Astrocyte (in vitro differentiated cells and primary cell): ENCODE results near the gene EVA1C. TPM values are rescaled to one million over a fixed set of nuclear protein-coding genes. Genes with fewer than 3 reads are reported as not detected.
A peak's percentile ranks its signal among the peaks of the same experiment; 100 is the strongest.

Experiments
- DNase-seq: peaks from one replicate; pipeline ENCODE4 v3.0.0-alpha.2; 2010; ENCODE audit warnings: low read depth
- FAIRE-seq: peaks from 2 replicates; lab custom pipeline; 2011; peaks lifted over from hg19 to GRCh38; lab: Jason Lieb, UNC
- H2AFZ ChIP-seq: 2 replicates; pipeline ENCODE4 v1.6.0; 2012; ENCODE audit warnings: low read depth, low read length, inconsistent platforms
- H3K27ac ChIP-seq: 2 replicates; pipeline ENCODE4 v1.5.1; 2011; ENCODE audit warnings: low read depth, low read length, inconsistent platforms
- H3K27me3 ChIP-seq: 2 replicates; pipeline ENCODE4 v1.6.0; 2011; ENCODE audit warnings: low read length, inconsistent platforms; ENCODE audit not compliant: insufficient read depth
- H3K36me3 ChIP-seq: 2 replicates; pipeline ENCODE4 v1.5.1; 2011; ENCODE audit warnings: low read length, inconsistent platforms; ENCODE audit not compliant: insufficient read depth
- H3K4me1 ChIP-seq: 2 replicates; pipeline ENCODE4 v1.5.1; 2011; ENCODE audit warnings: low read length, inconsistent platforms; ENCODE audit not compliant: insufficient read depth
- H3K4me2 ChIP-seq: 2 replicates; pipeline ENCODE4 v1.6.0; 2012; ENCODE audit warnings: low read length, inconsistent platforms
- H3K4me3 ChIP-seq: 2 replicates; pipeline ENCODE4 v1.5.1; 2011; ENCODE audit warnings: low read depth, mild to moderate bottlenecking, low read length, inconsistent platforms; ENCODE audit not compliant: insufficient read depth
- H3K79me2 ChIP-seq: 2 replicates; pipeline ENCODE4 v1.6.0; 2012; ENCODE audit warnings: mild to moderate bottlenecking, low read length, inconsistent platforms; ENCODE audit not compliant: insufficient read depth
- H3K9ac ChIP-seq: 2 replicates; pipeline ENCODE4 v1.6.0; 2012; ENCODE audit warnings: mild to moderate bottlenecking, low read length, inconsistent platforms
- H3K9me3 ChIP-seq: 2 replicates; pipeline ENCODE4 v1.5.1; 2012; ENCODE audit warnings: low read depth, mild to moderate bottlenecking, low read length, inconsistent platforms; ENCODE audit not compliant: insufficient read depth
- H4K20me1 ChIP-seq: 2 replicates; pipeline ENCODE4 v1.6.0; 2012; ENCODE audit warnings: low read length, inconsistent platforms; ENCODE audit not compliant: insufficient read depth
- H3K27ac Mint-ChIP-seq: one replicate; pipeline ENCODE4 v1.8.0; 2021; ENCODE audit warnings: mild to moderate bottlenecking, mixed read lengths; ENCODE audit not compliant: unreplicated experiment
- H3K27me3 Mint-ChIP-seq: one replicate; pipeline ENCODE4 v1.8.0; 2021; ENCODE audit warnings: low read depth, mixed read lengths; ENCODE audit not compliant: unreplicated experiment
- H3K36me3 Mint-ChIP-seq: one replicate; pipeline ENCODE4 v1.8.0; 2021; ENCODE audit warnings: low read depth, mixed read lengths; ENCODE audit not compliant: unreplicated experiment
- H3K4me1 Mint-ChIP-seq: one replicate; pipeline ENCODE4 v1.8.0; 2021; ENCODE audit warnings: low read depth, mixed read lengths; ENCODE audit not compliant: unreplicated experiment
- H3K4me3 Mint-ChIP-seq: one replicate; pipeline ENCODE4 v1.8.0; 2021; ENCODE audit warnings: mild to moderate bottlenecking, moderate library complexity, mixed read lengths; ENCODE audit not compliant: unreplicated experiment
- H3K9me3 Mint-ChIP-seq: one replicate; pipeline ENCODE4 v1.8.0; 2021; ENCODE audit warnings: mild to moderate bottlenecking, mixed read lengths; ENCODE audit not compliant: unreplicated experiment
- CTCF ChIP-seq: IDR thresholded peaks from 2 replicates; pipeline ENCODE4 v1.5.1; 2011; ENCODE audit warnings: low read depth, mild to moderate bottlenecking, inconsistent platforms, low read length, moderate library complexity; ENCODE audit not compliant: insufficient read depth
- EZH2 ChIP-seq: IDR thresholded peaks from 2 replicates; pipeline ENCODE4 v1.6.1; 2012; ENCODE audit warnings: mild to moderate bottlenecking, low read length, inconsistent platforms; ENCODE audit not compliant: insufficient read depth
- total RNA-seq: library from RNA; stranded (reverse); gene quantifications from 2 replicates; pipeline ENCODE4 v1.2.1, GENCODE V29; 2021

Gene EVA1C
- total RNA-seq, 1 donor from 2014 or later = not detected

GRCh38 chr21:32523463-32523862 is 111.0 kb downstream of the EVA1C start:
- peaks cover 51% of the 10 kb centered on the region for H3K4me1 ChIP-seq
- no peaks in the 10 kb centered on the region for H3K36me3 Mint-ChIP-seq
- H4K20me1 ChIP-seq = no peaks in the 10 kb centered on the region
- FAIRE-seq = no peak
- H3K4me2 ChIP-seq = peak overlapping the region; percentile 62
- H3K79me2 ChIP-seq = no peaks in the 10 kb centered on the region
- H3K4me3 ChIP-seq = no peak overlapping the region
- H3K27me3 ChIP-seq = no peaks in the 10 kb centered on the region
- no peak overlapping the region for H2AFZ ChIP-seq
- peaks cover 16% of the 10 kb centered on the region for H3K4me1 Mint-ChIP-seq
- no peaks in the 10 kb centered on the region for H3K9me3 ChIP-seq
- peak overlapping the region; percentile 81 for H3K9ac ChIP-seq
- peaks cover 3% of the 10 kb centered on the region for H3K27me3 Mint-ChIP-seq
- TF ChIP-seq CTCF = no peak
- TF ChIP-seq EZH2 = no peak
- no peak overlapping the region for H3K4me3 Mint-ChIP-seq
- H3K36me3 ChIP-seq = no peaks in the 10 kb centered on the region
- no peak overlapping the region for H3K27ac Mint-ChIP-seq
- peaks cover 5% of the 10 kb centered on the region for H3K9me3 Mint-ChIP-seq
- peak overlapping the region; percentile 94 for H3K27ac ChIP-seq
- DNase-seq = no peak

- Mint-ChIP-seq H3K27me3 (peaks cover 3% of the 10 kb centered on the region), H3K4me1 (peaks cover 16% of the 10 kb centered on the region), H3K27ac (peak overlapping the region; percentile 81), H3K36me3 (no peaks in the 10 kb centered on the region), H3K9me3 (peaks cover 1% of the 10 kb centered on the region), H3K4me3 (no peak overlapping the region)
- H2AFZ ChIP-seq = peak overlapping the region; percentile 48
- DNase-seq (peak; percentile 94), FAIRE-seq (peak; percentile 78)
- H4K20me1 ChIP-seq = no peaks in the 10 kb centered on the region
- peak overlapping the region; percentile 94 for H3K27ac ChIP-seq
- peaks cover 50% of the 10 kb centered on the region for H3K4me1 ChIP-seq
- no peaks in the 10 kb centered on the region for H3K27me3 ChIP-seq
- no peaks in the 10 kb centered on the region for H3K79me2 ChIP-seq
- no peaks in the 10 kb centered on the region for H3K36me3 ChIP-seq
- H3K4me3 ChIP-seq = peak overlapping the region; percentile 11
- no peak for TF ChIP-seq CTCF
- no peak for TF ChIP-seq EZH2
- peak overlapping the region; percentile 62 for H3K4me2 ChIP-seq
- no peaks in the 10 kb centered on the region for H3K9me3 ChIP-seq
- peak overlapping the region; percentile 81 for H3K9ac ChIP-seq
Measured at GRCh38 chr21:32523988-32524719, 111.6 kb downstream of the EVA1C start.

- peaks cover 16% of the 10 kb centered on the region for H3K4me1 Mint-ChIP-seq
- Histone ChIP-seq H3K79me2 (no peaks in the 10 kb centered on the region), H3K36me3 (no peaks in the 10 kb centered on the region), H3K4me2 (no peak overlapping the region), H4K20me1 (no peaks in the 10 kb centered on the region), H3K27ac (no peak overlapping the region), H3K4me1 (peaks cover 38% of the 10 kb centered on the region), H3K9ac (peak overlapping the region; percentile 81), H2AFZ (no peak overlapping the region), H3K4me3 (no peak overlapping the region), H3K9me3 (no peaks in the 10 kb centered on the region), H3K27me3 (no peaks in the 10 kb centered on the region)
- H3K36me3 Mint-ChIP-seq = no peaks in the 10 kb centered on the region
- H3K9me3 Mint-ChIP-seq = peaks cover under 1% of the 10 kb centered on the region
- FAIRE-seq (no peak), DNase-seq (no peak)
- H3K27me3 Mint-ChIP-seq = peaks cover 3% of the 10 kb centered on the region
- no peak overlapping the region for H3K27ac Mint-ChIP-seq
- no peak for TF ChIP-seq EZH2
- no peak for TF ChIP-seq CTCF
- no peak overlapping the region for H3K4me3 Mint-ChIP-seq
Measured at GRCh38 chr21:32525282-32525681, 112.8 kb downstream of the EVA1C start.
